Measurements from ENCODE around the gene EPN3.

DNA sequence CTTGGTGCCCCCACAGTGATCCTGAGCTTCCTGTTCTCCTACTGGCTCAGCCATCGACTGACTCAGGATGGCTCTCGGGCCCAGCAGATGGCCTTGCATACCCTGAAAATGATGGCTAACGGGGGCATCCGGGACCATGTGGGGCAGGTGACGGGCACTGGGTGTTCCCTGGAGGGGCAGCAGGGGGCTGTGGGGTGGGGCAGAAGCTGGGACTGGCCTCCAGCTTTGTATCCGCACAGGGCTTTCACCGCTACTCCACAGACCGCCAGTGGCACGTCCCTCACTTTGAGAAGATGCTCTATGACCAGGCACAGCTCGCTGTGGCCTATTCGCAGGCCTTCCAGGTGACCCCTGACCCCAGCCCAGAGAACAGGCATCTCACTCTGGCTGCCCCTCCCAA lies 17.4 kb downstream of the EPN3 start:
- TF ChIP-seq, protein P1, sequence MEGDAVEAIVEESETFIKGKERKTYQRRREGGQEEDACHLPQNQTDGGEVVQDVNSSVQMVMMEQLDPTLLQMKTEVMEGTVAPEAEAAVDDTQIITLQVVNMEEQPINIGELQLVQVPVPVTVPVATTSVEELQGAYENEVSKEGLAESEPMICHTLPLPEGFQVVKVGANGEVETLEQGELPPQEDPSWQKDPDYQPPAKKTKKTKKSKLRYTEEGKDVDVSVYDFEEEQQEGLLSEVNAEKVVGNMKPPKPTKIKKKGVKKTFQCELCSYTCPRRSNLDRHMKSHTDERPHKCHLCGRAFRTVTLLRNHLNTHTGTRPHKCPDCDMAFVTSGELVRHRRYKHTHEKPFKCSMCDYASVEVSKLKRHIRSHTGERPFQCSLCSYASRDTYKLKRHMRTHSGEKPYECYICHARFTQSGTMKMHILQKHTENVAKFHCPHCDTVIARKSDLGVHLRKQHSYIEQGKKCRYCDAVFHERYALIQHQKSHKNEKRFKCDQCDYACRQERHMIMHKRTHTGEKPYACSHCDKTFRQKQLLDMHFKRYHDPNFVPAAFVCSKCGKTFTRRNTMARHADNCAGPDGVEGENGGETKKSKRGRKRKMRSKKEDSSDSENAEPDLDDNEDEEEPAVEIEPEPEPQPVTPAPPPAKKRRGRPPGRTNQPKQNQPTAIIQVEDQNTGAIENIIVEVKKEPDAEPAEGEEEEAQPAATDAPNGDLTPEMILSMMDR (IDR thresholded peaks at IDR 0.05): no peak
- TF ChIP-seq, protein P2, sequence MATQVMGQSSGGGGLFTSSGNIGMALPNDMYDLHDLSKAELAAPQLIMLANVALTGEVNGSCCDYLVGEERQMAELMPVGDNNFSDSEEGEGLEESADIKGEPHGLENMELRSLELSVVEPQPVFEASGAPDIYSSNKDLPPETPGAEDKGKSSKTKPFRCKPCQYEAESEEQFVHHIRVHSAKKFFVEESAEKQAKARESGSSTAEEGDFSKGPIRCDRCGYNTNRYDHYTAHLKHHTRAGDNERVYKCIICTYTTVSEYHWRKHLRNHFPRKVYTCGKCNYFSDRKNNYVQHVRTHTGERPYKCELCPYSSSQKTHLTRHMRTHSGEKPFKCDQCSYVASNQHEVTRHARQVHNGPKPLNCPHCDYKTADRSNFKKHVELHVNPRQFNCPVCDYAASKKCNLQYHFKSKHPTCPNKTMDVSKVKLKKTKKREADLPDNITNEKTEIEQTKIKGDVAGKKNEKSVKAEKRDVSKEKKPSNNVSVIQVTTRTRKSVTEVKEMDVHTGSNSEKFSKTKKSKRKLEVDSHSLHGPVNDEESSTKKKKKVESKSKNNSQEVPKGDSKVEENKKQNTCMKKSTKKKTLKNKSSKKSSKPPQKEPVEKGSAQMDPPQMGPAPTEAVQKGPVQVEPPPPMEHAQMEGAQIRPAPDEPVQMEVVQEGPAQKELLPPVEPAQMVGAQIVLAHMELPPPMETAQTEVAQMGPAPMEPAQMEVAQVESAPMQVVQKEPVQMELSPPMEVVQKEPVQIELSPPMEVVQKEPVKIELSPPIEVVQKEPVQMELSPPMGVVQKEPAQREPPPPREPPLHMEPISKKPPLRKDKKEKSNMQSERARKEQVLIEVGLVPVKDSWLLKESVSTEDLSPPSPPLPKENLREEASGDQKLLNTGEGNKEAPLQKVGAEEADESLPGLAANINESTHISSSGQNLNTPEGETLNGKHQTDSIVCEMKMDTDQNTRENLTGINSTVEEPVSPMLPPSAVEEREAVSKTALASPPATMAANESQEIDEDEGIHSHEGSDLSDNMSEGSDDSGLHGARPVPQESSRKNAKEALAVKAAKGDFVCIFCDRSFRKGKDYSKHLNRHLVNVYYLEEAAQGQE (IDR thresholded peaks at IDR 0.05; ENCODE audit: insufficient read depth in 1 of 2, low read depth in 2 of 2, low read length in 1 of 2): no peak
- TF ChIP-seq SIN3A (IDR thresholded peaks at IDR 0.05; ENCODE audit: borderline replicate concordance, insufficient read depth, low read depth, low read length) (no peak), POLR2AphosphoS5 (IDR thresholded peaks at IDR 0.05; ENCODE audit: low read depth, low read length) (no peak), TCF7L2 (IDR thresholded peaks at IDR 0.05; ENCODE audit: low read depth, low read length) (no peak)

All from Panc1 (cell line).